Stimulated activated naive B cell treated with anti-CD40 and anti-IgM and Interleukin-4, amounts not matched to agents 10 μg/mL and 1 μg/mL and 100 μg/mL, for 72 hours (primary cell): ENCODE measurements around the gene TDRD9.

ENCODE experiments used
- ATAC-seq, 2 donors: fragments of 150-1000 bp; cut with Tn5 transposase; replicated peaks; 2 replicates each; pipeline ENCODE4 v1.10.0; 2021; ENCODE audit warnings: moderate library complexity in 1 of 2
- DNase-seq: peaks from one replicate; pipeline ENCODE4 v3.0.0; 2021
- H3K27ac Mint-ChIP-seq: one replicate; pipeline ENCODE4 v1.8.0; 2022; ENCODE audit warnings: mild to moderate bottlenecking, mixed read lengths
- H3K27me3 Mint-ChIP-seq, 2 donors: one replicate each; pipeline ENCODE4 v1.8.0; 2022; ENCODE audit warnings: mixed read lengths in 2 of 2
- H3K36me3 Mint-ChIP-seq, 2 donors: one replicate each; pipeline ENCODE4 v1.8.0; 2022; ENCODE audit warnings: mixed read lengths in 2 of 2, mild to moderate bottlenecking in 1 of 2
- H3K4me1 Mint-ChIP-seq, 2 donors: one replicate each; pipeline ENCODE4 v1.8.0; 2022; ENCODE audit warnings: mixed read lengths in 2 of 2, mild to moderate bottlenecking in 1 of 2
- H3K4me3 Mint-ChIP-seq, 2 donors: one replicate each; pipeline ENCODE4 v1.8.0; 2022; ENCODE audit warnings: mild to moderate bottlenecking in 2 of 2, mixed read lengths in 2 of 2, moderate library complexity in 1 of 2
- H3K9me3 Mint-ChIP-seq, 2 donors: one replicate each; pipeline ENCODE4 v1.8.0; 2022; ENCODE audit warnings: mixed read lengths in 2 of 2, mild to moderate bottlenecking in 1 of 2

The TDRD9 gene

DNA sequence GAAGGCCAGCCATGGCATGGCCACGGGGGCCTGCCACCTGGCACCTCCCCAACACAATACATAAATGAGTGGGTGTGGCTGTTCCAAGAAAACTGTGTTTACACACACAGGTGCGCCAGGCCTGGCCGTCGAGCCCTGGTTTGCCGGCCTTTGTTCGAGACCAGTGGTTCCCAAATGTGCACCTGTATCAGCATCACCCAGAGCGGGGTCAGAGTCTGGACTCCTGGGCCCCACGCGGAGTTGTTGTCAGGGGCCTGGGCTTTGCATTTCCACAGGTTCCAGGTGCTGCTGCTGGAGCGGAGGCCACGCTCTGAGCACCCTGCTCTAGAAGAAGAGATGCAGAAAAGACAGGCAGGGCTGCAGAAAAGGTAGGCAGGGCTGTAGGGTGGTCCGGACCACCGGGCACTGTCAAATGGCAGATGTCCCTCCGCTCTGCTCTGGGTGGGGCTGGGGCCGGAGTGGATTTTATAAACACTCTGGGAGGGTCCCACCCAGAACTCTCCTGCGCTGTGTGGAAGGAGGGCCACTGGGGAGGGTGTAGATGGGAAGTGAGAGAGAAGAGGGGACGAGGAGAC, 153.1 kb downstream of the TDRD9 start:
- H3K36me3 Mint-ChIP-seq, result no peaks in the 10 kb centered on the region
- ATAC-seq (no peak), DNase-seq (no peak)
- H3K9me3 Mint-ChIP-seq, result no peaks in the 10 kb centered on the region
- no peak overlapping the region for H3K4me3 Mint-ChIP-seq
- H3K27ac Mint-ChIP-seq, result peak overlapping the region; percentile 62
- peaks cover 4 to 15% of the 10 kb centered on the region in 2 donors for H3K4me1 Mint-ChIP-seq
- H3K27me3 Mint-ChIP-seq, result peaks cover 24 to 38% of the 10 kb centered on the region in 2 donors

DNA sequence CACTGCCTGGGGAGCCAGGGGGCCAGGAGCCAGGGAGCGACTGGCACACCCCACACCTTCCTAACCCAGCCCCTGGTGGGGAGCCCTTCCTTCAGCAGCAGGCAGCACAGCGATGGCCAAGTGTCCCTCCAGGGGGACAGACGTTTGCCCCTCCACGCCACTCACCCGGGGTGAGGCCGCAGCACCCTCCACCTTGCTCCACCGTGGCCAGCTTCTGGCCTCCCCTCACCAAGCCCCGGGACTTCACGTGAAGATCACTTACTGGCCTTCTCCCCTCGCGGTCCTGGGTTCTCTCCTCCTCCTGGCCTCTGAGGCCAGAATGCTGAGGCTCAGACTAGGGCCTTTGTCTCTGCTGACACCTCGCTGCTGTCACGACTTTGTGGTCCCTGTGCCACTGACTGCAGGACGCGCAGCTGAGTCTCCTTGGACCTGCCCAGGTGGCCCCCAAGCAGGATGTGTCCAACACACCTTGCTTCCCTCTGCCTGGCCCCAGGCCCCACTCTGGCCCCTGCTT, 153.8 kb downstream of the TDRD9 start:
- DNase-seq (no peak), ATAC-seq (no peak)
- Mint-ChIP-seq H3K4me3 (no peak overlapping the region), H3K36me3 (no peaks in the 10 kb centered on the region), H3K27ac (no peak overlapping the region), H3K4me1 (peaks cover 4 to 15% of the 10 kb centered on the region in 2 donors), H3K9me3 (no peaks in the 10 kb centered on the region), H3K27me3 (peaks cover 30 to 42% of the 10 kb centered on the region in 2 donors)

DNA sequence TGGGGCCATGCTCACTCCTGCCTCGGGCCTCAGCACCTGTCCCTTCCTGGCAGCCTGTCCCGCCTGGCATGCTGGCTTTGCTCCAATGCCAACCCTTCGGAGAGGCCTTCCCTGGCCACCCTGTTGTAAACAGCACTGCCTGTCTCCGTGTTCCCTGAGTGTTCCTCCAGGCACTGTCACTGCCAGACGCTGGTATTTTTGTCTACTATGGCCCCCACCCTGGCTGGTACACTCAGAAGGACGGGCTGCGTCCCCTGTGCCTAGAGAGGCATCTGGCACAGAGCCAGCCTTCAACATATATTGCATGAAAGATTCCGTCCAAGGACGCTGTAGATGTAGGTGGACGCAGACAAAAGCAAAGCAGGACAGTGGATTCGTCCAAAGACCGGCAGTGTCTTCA, 154.6 kb downstream of the TDRD9 start:
- ATAC-seq (no peak), DNase-seq (no peak)
- Mint-ChIP-seq H3K9me3 (no peaks in the 10 kb centered on the region), H3K36me3 (no peaks in the 10 kb centered on the region), H3K27ac (no peak overlapping the region), H3K4me3 (no peak overlapping the region), H3K27me3 (peaks cover 33 to 47% of the 10 kb centered on the region in 2 donors), H3K4me1 (peaks cover 4 to 13% of the 10 kb centered on the region in 2 donors)

DNA sequence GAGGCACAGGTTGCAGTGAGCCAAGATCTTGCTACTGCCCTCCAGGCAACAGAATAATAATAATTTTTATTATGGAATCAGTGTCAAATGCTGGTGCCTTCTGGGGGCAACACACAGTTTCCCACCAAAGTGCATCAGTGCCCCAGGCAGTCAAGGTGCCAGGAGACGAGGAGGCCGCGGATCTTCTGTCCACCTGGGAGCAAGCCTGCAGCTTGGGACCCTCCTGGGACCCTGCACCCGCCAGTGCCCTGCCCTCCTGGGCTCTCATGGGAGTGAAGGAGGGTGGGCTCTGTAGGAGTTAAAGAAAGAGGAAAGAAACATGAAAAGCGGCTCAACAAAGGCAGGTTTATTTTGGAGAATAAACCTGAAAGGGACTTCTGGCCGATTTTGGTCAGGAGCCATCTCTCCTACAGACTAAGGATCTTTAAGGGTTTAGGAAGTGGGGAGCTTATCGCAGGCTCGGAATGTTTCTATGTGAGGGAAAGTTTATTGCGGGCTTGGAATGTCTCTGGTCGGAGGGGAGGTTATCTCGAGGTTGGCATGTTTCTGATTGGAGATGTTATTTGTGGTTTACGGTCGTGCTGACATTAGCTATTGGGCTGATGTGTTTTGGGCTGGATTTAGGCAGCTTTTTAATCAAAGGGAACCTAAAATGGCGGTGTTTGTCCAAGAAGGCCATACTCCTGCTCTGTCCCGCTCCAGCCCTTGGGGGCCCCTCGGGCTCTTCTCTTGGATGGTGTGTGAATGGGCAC, 156.2 kb downstream of the TDRD9 start:
- peaks cover 37 to 47% of the 10 kb centered on the region in 2 donors for H3K27me3 Mint-ChIP-seq
- no peak overlapping the region for H3K27ac Mint-ChIP-seq
- no peak overlapping the region for H3K4me3 Mint-ChIP-seq

DNA sequence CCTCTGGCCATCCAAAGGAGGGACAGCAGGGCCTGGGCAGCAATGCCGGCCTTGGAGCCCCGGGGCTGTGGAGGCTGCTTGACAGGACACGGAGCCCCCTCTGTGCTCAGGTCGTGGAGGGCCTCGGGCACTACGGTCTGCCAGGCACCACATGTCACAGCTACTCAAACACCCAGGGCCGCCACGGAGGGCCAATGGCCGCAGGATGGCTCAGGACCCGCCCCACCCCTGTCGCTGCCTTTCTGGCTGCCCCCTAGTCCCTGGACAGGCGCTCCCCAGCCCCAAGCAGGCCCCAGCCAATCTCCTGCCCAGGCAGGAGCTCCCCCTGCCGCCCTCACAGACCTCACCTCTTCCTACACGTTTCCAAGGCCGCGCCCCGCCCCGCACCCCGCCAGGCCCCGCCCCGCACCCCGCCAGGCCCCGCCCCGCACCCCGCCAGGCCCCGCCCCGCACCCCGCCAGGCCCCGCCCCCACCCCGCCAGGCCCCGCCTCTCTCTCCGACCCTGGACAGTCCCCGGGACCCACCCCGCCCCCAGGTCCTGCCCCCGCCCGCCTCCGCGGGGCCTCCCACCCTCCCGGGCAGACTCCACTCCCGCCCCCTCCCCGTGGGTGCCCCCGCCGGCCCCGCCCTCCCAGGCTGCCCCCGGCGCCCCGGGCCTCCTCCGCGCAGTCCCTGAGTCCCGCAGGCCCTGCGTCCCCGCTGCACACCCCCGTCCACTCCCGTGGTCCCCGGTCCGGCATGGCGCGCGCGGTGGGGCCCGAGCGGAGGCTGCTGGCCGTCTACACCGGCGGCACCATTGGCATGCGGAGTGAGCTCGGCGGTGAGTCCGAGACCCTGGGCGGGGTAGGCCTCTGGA, 157.0 kb downstream of the TDRD9 start, which contains the start of gene ASPG:
Gene ASPG, plus strand, starts transcription at position 669 of the 857 bp plus-strand sequence. Its CDS starts 71 bp downstream, at position 740.
- peak within 1 kb of the TSS; percentile 77 for H3K27ac Mint-ChIP-seq
- peak; percentile 20 to 21 for ATAC-seq

More for the DNA sequence above, 156.2 kb downstream of the TDRD9 start:
- ATAC-seq (no peak), DNase-seq (no peak)
- Mint-ChIP-seq H3K36me3 (no peaks in the 10 kb centered on the region), H3K9me3 (no peaks in the 10 kb centered on the region), H3K4me1 (peaks cover 0 to 2% of the 10 kb centered on the region in 2 donors)

DNA sequence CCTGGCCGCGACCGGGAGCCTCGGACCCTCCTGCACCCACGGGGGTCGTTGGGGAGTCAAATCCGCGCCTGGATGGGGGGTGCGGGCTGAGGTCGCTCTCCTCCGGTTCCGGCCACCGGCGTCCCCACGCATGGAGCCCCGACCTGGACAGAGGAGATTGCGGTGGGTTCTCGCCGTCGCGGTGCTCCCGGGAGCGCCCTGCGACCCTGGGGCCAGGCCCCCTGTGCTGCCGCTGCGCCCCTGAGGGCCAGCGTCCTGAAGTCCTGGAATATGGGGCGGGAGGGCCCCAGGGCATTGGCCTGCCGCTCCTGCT, 157.6 kb downstream of the TDRD9 start:
- Mint-ChIP-seq H3K27ac (no peak overlapping the region), H3K4me1 (peaks cover 0 to 2% of the 10 kb centered on the region in 2 donors), H3K9me3 (no peaks in the 10 kb centered on the region), H3K36me3 (no peaks in the 10 kb centered on the region), H3K4me3 (no peak overlapping the region), H3K27me3 (peaks cover 37 to 47% of the 10 kb centered on the region in 2 donors)
- no peak for DNase-seq
- ATAC-seq, result no peak

More for the DNA sequence above, 157.0 kb downstream of the TDRD9 start, which contains the start of gene ASPG:
- no peaks in the 10 kb centered on the region for H3K36me3 Mint-ChIP-seq
- peaks cover 0 to 2% of the 10 kb centered on the region in 2 donors for H3K4me1 Mint-ChIP-seq
- no peak within 1 kb of the TSS for H3K4me3 Mint-ChIP-seq
- peaks cover 37 to 47% of the 10 kb centered on the region in 2 donors for H3K27me3 Mint-ChIP-seq
- no peak for DNase-seq
- H3K9me3 Mint-ChIP-seq, result no peaks in the 10 kb centered on the region

DNA sequence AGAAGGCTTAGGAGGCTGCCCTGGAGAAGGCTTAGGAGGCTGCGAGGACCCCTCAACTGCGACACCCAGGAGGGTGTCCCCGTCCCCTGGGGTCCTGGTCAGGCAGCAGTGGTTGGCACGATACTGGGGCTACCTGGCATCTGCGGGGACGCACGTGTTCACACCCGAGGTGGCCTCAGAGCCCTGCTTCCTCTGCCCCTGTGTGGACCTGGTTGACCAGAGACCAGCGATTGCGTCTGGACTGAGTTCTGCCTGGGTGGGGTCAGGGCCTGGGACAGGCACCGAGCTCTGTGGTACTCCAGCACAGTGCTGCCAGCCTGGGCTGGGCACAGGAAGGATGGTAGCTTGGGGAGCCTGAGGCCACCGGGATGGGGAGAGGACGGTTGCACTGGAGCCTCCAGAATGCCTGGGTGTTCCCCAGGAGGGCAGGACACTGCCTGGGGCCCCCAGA, 158.0 kb downstream of the TDRD9 start:
- H3K4me3 Mint-ChIP-seq, result no peak overlapping the region
- DNase-seq (no peak), ATAC-seq (no peak)
- no peaks in the 10 kb centered on the region for H3K36me3 Mint-ChIP-seq
- peaks cover 0 to 2% of the 10 kb centered on the region in 2 donors for H3K4me1 Mint-ChIP-seq
- H3K9me3 Mint-ChIP-seq, result no peaks in the 10 kb centered on the region
- peaks cover 37 to 51% of the 10 kb centered on the region in 2 donors for H3K27me3 Mint-ChIP-seq
- H3K27ac Mint-ChIP-seq, result peak overlapping the region; percentile 77

DNA sequence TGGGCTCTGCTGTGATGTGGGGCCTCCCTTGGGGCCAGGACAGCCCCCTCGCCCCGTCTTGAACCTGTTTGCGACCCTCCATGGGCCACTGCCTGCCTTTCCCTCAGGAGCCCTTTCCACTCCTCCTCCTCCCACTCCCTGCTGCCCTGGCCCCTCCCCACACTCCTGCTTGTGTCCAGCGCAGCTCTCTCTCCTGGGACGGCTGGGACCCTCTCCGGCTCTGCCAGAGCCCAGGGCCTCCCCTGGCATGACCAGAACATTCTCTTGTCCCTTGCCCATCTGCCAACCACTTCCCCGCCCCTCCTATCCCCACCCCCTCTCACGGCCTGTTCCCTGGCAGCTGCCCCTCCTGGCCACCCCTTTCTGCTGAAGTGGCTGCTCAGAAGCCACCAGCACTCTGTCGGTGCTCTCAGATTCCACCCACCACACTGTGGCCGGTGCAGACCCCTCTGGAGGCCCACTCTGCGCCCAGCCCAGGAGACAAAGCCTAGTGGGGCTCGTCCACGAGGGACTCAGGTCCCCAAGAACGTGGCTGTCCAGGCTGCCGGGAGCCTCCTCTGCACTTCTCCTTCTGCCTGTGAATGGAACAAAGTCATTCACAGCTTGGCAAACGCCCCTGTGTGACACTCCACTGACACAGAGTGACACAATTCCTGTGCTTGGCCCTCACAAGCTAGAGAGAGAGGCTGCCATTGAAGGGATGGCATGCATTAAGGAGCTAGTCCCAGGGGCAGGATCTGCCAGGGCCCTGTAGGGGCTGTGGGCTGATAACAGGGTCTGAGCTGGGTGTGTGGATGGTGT, 158.6 kb downstream of the TDRD9 start:
- peaks cover 0 to 2% of the 10 kb centered on the region in 2 donors for H3K4me1 Mint-ChIP-seq
- H3K4me3 Mint-ChIP-seq, result no peak overlapping the region
- no peaks in the 10 kb centered on the region for H3K9me3 Mint-ChIP-seq
- DNase-seq (no peak), ATAC-seq (no peak)
- peaks cover 42 to 57% of the 10 kb centered on the region in 2 donors for H3K27me3 Mint-ChIP-seq
- H3K27ac Mint-ChIP-seq, result no peak overlapping the region
- no peaks in the 10 kb centered on the region for H3K36me3 Mint-ChIP-seq

DNA sequence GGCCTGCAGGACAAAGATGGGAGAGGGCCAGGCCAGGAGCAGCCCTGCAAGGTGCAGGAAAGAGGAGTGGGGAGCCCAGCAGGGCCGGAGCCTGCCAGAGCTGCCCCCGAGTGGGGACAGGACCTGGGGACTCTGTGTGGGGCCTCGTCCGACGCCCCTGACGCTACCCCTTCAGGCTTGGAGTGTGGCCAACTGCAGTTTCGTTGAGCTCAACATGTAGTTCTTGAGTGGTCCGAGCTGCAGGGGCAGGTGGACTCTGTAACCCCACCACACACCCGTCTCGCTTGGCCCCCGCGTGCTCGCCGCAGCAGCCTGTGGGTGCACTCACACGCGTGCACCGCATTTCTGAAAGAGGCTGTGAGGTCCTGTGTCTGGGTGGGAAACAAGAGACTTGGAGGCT, 159.2 kb downstream of the TDRD9 start:
- no peak for DNase-seq
- H3K27me3 Mint-ChIP-seq, result peaks cover 42 to 54% of the 10 kb centered on the region in 2 donors
- H3K36me3 Mint-ChIP-seq, result no peaks in the 10 kb centered on the region
- H3K4me1 Mint-ChIP-seq, result peaks cover 0 to 2% of the 10 kb centered on the region in 2 donors
- no peak for ATAC-seq
- no peak overlapping the region for H3K27ac Mint-ChIP-seq
- H3K4me3 Mint-ChIP-seq, result no peak overlapping the region
- H3K9me3 Mint-ChIP-seq, result no peaks in the 10 kb centered on the region

DNA sequence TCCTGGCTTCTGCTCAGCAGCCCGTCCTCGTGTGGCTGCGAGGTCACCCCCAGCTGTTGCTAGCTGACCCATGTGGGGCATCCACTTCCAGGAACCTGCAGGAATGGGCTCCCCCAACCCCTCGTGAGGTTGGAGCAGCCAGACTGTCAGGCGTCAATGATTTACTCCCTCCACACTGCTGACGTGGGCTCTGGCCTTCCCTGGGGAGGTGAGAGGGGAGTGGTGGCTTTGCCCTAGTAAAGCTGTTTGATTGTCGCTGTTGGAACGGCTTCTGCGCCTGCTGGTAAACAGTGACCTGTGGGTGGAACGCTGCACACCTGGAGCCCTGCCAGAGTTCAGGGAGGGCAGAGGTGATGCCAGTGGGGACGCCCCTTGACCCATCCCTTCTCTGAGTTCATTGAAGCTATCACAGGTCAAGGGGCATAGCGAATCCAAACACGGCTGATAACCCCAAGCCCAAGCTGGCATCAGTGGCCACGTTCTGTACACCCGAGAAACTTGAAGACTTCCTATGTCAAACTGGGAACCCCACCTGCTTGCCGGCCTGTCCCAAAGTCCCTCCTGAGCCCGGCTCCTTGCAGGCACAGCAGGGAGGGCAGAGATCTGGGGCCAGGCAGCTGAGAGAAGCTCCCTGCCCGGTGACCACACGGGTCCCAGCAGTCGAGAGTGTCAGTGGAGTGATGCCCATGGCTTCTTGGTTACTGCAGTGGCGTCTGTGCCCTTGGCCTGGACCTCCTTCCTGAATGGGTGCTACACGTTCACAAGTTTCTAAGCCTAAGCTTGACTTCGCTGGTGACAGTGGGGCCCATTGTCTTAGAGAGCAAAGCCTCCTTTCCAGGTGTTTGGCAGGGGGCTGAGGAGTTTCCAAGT, 160.0 kb downstream of the TDRD9 start:
- H3K27ac Mint-ChIP-seq, result no peak overlapping the region
- ATAC-seq, result no peak
- peaks cover 38 to 47% of the 10 kb centered on the region in 2 donors for H3K27me3 Mint-ChIP-seq
- no peak for DNase-seq
- H3K4me3 Mint-ChIP-seq, result no peak overlapping the region
- H3K4me1 Mint-ChIP-seq, result peaks cover 0 to 2% of the 10 kb centered on the region in 2 donors
- no peaks in the 10 kb centered on the region for H3K36me3 Mint-ChIP-seq
- no peaks in the 10 kb centered on the region for H3K9me3 Mint-ChIP-seq

DNA sequence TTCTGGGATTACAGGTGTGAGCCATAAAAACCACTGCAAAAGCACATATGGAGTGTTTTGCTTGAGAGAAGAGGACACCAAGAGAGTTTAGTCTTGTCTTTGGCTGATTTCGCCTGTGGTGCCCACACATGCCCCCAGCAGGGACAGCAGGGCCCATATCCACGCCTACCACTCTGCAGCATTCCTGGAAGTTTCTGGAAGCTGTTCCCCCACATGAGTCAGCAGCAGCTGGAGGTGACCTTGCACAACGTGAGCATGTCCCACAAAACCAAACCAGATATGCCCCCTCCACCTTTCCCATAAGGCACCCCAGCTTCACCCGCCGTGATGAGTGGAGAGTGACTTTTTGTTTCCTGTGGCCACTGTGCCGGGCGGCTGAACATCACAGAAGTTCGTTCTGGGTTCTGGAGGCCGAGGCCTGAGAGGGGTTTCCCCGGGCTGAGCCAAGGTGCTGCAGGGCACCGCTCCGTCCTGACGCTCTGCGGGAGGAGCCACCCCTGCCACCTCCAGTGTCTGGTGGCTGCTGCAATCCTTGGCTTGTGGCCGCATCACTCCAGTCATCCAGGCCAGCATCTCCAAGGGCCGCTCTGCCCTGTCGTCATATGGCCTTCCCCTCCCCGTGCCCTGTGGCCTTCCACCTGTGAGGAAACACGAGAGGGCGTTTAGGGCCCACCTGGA, 162.0 kb downstream of the TDRD9 start:
- Mint-ChIP-seq H3K27ac (no peak overlapping the region), H3K4me1 (peaks cover 4 to 7% of the 10 kb centered on the region in 2 donors), H3K36me3 (no peaks in the 10 kb centered on the region), H3K4me3 (no peak overlapping the region), H3K9me3 (no peaks in the 10 kb centered on the region), H3K27me3 (peaks cover 32 to 40% of the 10 kb centered on the region in 2 donors)
- no peak for DNase-seq
- no peak for ATAC-seq

DNA sequence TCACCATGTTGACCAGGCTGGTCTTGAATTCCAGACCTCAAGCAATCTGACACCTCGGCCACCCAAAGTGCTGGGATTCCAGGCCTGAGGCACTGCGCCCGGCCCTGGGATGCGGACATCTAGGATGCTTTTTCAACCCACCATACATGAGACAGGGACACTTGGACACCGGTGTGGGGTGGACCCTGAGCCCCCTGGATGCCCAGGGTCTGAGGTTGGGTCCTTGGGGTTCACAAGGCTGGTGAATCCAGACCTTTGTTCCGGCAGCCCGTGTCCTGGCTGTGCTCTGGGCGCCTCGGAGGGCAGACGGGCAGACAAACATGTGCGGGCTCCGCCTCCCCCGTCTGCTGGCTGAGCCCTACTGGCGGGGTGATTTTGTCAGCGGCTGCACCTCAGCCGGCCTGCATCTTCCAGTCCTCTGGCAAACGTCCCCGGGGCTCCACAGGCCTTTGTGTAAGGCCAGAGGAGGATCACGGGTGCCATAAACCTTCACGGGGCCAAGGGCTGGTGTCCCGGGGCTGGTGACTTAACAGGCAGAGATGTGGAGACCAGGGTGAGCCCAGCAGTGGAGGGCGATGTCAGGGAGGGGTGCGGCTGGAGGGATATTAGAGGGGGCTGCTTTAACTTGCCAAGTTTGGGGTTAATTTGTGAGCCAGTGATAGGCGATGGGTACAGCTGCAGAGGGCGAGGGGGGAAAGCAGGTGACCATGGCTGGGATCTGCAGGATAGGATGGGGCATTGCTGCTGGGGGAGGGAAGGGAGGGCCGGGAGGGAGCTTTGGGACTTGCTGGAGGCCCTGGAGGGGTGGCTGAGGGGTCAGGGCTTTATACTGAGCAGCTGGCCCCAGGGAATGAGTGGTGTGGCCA, 163.0 kb downstream of the TDRD9 start:
- H3K27me3 Mint-ChIP-seq, result peaks cover 31 to 38% of the 10 kb centered on the region in 2 donors
- ATAC-seq (no peak), DNase-seq (no peak)
- H3K4me3 Mint-ChIP-seq, result no peak overlapping the region
- no peak overlapping the region for H3K27ac Mint-ChIP-seq
- no peaks in the 10 kb centered on the region for H3K36me3 Mint-ChIP-seq
- H3K9me3 Mint-ChIP-seq, result no peaks in the 10 kb centered on the region
- H3K4me1 Mint-ChIP-seq, result peaks cover 4 to 7% of the 10 kb centered on the region in 2 donors
